NCI-H446 (cell line): ENCODE results near the gene PTS.
A peak's percentile ranks its signal among the peaks of the same experiment; 100 is the strongest.

Source experiments
- DNase-seq, 2 experiments: peaks; one replicate each; lab custom pipeline; 2025; lab: John Stamatoyannopoulos, UW

Gene PTS

GRCh38 chr11:112222303-112222702, 3.9 kb upstream of the PTS start:
- no peak for DNase-seq

- DNase-seq = no peak
Measured at GRCh38 chr11:112223121-112223520, 3.1 kb upstream of the PTS start.

DNA sequence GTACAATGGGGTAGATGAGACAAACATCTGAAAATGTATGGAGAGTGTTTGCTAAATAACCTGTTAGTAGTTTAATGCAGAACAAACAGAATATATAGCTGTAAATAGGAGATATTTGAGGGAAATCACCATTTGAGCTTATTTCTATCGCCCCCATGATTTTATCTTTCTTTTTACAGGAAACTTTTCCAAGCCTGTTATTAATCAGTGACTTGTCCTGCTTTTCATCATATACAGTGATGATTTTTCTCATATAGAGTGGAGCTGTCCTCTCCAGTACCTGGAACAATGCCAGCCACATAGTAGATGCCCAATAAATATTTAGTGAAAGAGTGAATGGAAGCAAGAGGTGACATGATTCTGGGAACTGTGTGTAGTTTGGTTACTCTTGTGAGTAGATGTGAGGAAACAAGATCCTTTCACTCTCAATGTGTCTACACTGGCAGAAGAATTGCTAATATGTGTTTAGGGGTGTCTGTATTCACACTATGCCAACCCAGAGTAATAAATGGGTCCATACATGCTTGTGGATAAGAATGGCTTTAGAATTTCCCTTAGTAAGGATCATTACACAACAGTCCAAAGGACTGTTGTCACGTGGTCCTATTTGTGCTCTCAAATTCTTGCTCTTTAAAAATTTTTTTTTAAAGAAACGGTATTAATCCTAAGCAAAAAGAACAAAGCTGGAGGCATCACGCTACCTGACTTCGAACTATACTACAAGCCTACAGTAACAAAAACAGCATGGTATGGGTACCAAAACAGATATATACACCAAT, 2.3 kb upstream of the PTS start:
- DNase-seq = no peak

DNA sequence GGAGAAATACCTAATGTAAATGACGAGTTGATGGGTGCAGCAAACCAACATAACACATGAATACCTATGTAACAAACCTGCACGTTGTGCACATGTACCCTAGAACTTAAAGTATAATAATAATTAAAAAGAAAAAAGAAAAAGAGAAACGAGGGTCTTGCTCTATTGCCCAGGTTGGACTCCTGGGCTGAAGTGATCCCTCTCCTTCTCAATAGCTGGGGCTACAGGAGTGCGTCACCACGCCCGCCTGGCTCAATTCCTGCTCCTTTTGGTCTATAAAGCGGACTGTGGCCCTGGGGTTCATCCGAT, 521 bp upstream of the PTS start:
- DNase-seq = no peak

- DNase-seq = no peak
Measured at GRCh38 chr11:112226831-112227401, 688 bp downstream of the PTS start.

GRCh38 chr11:112227471-112227870, 1.2 kb downstream of the PTS start:
- DNase-seq = no peak

DNA sequence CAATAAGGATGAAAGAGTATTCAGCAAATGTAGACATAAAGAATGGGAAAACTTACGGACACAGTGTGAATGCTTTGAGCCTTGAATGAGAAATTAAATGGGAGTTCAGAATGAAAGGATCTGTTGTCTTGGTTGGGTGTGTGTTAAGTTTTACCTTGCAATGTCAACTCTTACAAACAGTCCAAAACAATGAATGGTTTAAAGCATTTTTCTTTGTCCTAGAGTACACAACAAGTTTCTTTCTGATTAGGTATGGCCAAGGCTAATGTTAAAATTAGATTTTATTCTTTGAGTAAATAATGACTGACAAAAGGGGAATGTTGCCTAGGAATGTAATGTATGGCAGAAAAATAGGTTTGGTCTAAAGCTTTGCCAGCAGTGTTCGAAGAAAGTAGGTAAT, 2.5 kb downstream of the PTS start:
- no peak for DNase-seq

DNA sequence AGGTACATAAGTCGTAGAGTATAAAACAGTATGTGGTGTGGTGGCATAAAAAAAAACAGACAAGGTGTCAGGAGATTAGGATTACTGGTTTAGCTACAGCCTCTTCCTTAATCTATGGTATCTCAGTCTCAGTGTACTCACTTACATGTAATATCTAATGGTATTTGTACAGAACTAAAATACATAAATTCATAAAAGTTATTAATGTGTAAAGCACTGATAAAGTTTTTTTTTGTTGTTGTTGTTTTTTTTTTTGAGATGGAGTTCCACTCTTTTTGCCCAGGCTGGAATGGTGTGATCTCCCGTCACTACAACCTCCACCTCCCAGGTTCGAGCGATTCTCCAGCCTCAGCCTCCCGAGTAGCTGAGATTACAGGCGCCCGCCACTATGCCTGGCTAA, 2.9 kb downstream of the PTS start:
- no peak for DNase-seq

DNA sequence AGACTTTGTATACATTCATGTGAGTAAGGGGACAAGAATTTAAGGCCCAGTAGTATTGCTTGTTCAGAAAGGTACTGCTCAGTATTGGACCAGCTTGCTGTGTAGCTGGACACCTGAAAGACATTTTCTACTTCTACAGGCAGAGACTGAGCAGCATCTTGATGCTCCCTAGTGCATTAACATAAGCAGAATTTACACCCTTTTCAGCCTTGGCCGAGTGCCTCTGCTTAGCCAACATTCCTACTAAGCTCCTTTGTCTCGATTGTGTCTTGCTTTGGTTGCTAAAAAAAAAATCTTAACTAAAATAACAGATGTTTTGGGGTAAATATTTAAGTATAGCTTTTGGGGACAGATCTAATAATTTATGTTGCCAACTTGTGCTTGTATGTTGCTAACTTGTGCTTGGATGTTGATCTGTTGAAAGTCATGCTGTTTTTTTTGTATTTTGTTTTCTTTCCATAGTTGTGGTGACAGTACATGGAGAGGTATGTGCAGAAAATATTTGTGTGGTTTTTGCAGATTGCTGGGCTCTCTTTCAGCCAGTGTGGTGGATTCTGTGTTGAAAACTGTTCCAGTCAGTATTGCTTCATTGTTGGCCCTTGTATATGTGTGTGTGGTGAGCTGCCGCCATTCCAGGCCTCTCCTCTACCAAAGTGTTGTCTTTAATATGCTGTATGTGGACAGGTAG, 3.7 kb downstream of the PTS start:
- no peak for DNase-seq

- DNase-seq = no peak
Measured at GRCh38 chr11:112231952-112232351, 5.7 kb downstream of the PTS start.

DNA sequence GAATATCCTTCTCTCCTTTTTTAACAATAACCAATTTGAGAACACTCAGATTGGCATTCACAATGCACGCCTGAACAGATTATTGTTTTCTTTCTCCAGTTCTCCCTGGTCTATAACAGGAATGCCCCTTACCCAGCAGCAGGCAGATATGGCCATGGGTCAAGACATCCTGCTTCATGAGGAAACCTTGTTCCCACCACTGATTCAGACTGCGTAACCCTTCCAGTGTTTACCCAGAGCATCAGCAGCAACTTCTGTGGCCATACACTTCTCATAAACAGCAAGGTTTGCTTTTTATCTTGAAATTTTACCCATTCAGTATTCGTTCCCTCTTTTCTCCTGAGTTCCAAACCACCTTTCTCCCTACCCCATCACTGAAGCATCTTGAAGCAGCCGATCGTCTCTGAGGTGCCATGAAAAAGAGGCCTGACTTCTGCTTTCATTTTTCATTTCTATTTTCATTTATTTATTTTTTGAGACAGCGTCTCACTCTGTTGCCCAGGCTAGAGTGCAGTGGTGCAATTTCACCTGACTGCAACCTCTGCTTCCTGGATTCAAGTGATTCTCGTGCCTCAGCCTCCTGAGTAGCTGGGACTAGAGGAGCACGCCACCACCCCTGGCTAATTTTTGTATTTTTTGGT, 9.6 kb downstream of the PTS start:
- no peak for DNase-seq

GRCh38 chr11:112237451-112237850, 11.2 kb downstream of the PTS start:
- no peak for DNase-seq

DNA sequence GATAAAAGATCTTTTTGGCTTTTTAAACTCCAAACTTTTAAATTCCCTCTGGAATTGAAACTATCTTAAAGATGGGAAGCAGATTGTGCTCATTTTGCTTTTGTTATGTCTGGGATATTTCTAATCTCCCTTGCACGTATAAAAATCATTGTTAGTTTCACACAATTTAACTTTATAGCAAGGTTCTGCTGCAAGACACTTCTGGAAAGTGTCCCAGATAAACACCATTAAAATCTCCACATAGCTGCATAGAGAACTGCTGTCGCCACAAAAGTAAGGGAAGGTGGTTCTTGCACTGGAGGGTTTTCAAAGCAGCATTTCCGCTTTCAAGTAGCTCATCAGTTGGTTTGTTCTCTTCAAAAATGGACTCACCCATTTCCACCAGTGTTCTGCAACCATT, 11.8 kb downstream of the PTS start:
- DNase-seq = no peak

DNA sequence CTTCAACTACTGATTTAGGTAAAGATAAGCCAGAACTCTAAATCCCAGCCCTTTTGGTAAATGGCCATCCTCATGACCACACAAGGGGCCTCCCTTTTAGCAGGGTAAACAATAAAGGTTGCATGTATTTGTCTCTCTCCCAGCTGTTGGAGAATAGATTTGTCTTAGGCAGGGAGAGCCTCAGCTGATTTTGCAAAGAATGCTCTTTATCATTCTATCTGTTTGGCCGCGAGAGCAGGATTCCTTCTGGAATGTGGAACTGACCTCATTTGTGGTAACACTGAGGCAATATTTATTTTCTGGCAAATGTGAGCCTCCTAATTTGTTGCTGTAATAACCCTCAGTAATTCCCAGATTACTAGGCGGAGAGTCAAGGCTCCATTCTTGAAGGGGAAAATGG, 15.3 kb downstream of the PTS start:
- DNase-seq = no peak

GRCh38 chr11:112247201-112247600, 21.0 kb downstream of the PTS start:
- no peak for DNase-seq

- DNase-seq = no peak
Measured at GRCh38 chr11:112248201-112248600, 22.0 kb downstream of the PTS start.

DNA sequence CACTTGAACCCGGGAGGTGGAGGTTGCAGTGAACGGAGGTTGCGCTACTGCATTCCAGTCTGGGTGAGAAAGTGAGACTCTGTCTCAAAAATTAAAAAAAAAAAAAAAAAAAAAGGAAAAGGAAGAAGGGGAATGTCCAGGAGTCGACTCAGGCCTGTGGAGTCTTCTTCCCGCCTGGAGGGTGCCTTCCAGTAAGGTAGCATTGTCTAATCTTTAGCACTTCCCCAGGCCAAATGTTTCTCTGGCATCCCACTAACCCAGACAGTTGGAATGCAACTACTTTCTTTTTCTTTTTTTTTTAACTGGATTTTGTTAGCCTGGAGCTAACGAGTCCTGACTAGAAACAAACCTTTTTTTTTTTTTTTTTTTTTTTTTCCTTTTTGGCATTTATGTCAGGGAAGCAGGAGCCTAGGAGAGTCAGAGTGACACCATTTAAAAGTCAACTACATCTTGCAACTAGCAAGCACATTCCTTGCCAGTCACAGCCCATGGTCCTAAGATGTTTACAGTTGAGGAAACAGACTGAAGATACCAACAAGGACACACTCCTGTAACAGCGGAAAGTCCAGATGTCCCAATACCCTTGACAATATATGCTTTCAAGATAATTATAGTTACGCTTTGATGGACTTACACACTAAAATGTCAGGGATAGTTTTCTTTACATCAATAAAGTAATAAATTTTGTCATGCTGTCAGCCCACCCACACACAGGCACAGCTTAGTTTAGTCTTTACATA, 23.8 kb downstream of the PTS start:
- no peak for DNase-seq

- DNase-seq = no peak
Measured at GRCh38 chr11:112253605-112254242, 27.5 kb downstream of the PTS start.

DNA sequence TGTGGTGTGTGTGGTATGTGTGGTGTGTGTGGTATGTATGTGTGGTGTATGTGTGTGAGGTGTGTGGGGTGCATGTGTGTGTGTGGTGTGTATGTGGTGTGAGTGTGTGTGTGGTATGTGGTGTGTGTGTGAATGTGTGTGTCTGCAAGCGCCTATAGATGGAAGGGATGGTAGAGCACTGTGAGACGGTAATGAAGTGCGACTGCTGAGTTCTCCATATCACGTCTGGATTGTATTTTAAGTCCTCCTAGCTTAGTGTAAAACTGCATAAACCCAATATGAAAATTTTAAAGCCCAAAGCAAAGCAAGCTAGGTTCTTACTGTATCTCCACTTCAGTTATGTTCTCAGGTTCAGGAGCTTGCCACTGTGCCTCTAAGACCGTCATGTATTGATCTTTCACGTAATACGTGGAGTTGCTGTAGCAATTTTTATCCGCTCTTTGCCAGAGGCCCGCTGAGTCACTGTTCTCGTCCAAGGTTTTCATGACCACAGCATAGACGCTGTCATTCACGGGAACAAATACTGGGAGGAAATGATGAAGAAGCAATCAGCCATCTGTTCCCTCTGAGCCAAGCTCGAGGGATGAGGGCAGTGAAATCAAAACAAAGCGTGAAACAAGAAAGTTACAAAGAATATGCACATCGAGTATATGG, 29.0 kb downstream of the PTS start:
- DNase-seq = peak; percentile 72 to 77

GRCh38 chr11:112260490-112260889, 34.3 kb downstream of the PTS start, which contains the start of gene PLET1:
PLET1 (minus strand) TSS chr11:112260860; CDS start chr11:112260589, 271 bp downstream.
- no peak for DNase-seq
